ENCODE measurements around the gene UBE2Q1. TPM values are rescaled to one million over a fixed set of nuclear protein-coding genes. Genes with fewer than 3 reads are reported as not detected.

Gene UBE2Q1
- total and polyA plus RNA-seq, 3 donors from 2014 or later = 63.5 to 128 (median 65.2) TPM

DNA sequence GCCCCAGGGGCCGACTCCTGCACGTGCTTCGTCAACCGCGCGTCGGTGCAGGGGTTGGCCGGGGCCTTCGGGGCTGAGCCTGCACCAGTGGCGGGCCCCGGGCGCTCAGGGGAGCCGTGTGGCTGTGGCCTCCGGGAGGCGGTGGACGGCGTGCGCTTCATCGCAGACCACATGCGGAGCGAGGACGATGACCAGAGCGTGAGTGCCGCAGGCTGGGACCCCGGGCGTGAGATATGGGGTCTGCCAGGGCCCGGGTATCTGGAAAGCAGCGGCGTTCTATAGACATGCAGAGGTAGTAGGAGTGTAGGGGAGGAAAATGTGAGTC lies 13.5 kb upstream of the UBE2Q1 start:
- intact Hi-C loops (cut with DNase I; ENCODE audit: low total_unique reads) = no loop called here
- no peak overlapping the region for H3K27ac ChIP-seq
- 70 to 83% methylated on average over 9 to 29 of the region's 29 CpGs for WGBS, 2 donors
- H3K9me3 ChIP-seq = no peaks in the 10 kb centered on the region
- TF ChIP-seq POLR2A (IDR thresholded peaks at IDR 0.05) = no peak
- TF ChIP-seq, protein P1, sequence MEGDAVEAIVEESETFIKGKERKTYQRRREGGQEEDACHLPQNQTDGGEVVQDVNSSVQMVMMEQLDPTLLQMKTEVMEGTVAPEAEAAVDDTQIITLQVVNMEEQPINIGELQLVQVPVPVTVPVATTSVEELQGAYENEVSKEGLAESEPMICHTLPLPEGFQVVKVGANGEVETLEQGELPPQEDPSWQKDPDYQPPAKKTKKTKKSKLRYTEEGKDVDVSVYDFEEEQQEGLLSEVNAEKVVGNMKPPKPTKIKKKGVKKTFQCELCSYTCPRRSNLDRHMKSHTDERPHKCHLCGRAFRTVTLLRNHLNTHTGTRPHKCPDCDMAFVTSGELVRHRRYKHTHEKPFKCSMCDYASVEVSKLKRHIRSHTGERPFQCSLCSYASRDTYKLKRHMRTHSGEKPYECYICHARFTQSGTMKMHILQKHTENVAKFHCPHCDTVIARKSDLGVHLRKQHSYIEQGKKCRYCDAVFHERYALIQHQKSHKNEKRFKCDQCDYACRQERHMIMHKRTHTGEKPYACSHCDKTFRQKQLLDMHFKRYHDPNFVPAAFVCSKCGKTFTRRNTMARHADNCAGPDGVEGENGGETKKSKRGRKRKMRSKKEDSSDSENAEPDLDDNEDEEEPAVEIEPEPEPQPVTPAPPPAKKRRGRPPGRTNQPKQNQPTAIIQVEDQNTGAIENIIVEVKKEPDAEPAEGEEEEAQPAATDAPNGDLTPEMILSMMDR (IDR thresholded peaks at IDR 0.05) = no peak
- peak overlapping the region in 1 of 2 donors; percentile 17 for H3K4me3 ChIP-seq
- H3K36me3 ChIP-seq (ENCODE audit: low read depth, missing control alignments) = no peaks in the 10 kb centered on the region
- peaks cover 6% of the 10 kb centered on the region for H3K4me1 ChIP-seq
- no peaks in the 10 kb centered on the region for H3K27me3 ChIP-seq
- no peak for DNase-seq

DNA sequence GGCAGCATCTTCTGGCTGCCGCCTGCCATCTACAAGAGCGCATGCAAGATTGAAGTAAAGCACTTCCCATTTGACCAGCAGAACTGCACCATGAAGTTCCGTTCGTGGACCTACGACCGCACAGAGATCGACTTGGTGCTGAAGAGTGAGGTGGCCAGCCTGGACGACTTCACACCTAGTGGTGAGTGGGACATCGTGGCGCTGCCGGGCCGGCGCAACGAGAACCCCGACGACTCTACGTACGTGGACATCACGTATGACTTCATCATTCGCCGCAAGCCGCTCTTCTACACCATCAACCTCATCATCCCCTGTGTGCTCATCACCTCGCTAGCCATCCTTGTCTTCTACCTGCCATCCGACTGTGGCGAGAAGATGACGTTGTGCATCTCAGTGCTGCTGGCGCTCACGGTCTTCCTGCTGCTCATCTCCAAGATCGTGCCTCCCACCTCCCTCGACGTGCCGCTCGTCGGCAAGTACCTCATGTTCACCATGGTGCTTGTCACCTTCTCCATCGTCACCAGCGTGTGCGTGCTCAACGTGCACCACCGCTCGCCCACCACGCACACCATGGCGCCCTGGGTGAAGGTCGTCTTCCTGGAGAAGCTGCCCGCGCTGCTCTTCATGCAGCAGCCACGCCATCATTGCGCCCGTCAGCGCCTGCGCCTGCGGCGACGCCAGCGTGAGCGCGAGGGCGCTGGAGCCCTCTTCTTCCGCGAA lies 12.9 kb upstream of the UBE2Q1 start:
- DNase-seq = no peak
- 76 to 85% methylated on average over 45 to 59 of the region's 59 CpGs for WGBS, 2 donors
- no peak for TF ChIP-seq POLR2A (IDR thresholded peaks at IDR 0.05)
- TF ChIP-seq, protein P1 (IDR thresholded peaks at IDR 0.05) = no peak
- intact Hi-C loops (cut with DNase I; ENCODE audit: low total_unique reads) = no loop called here
- H3K27ac ChIP-seq = no peak overlapping the region
- H3K9me3 ChIP-seq = no peaks in the 10 kb centered on the region
- H3K4me1 ChIP-seq = peaks cover 6% of the 10 kb centered on the region
- H3K27me3 ChIP-seq = no peaks in the 10 kb centered on the region
- H3K4me3 ChIP-seq = peak overlapping the region in 1 of 2 donors; percentile 17
- no peaks in the 10 kb centered on the region for H3K36me3 ChIP-seq (ENCODE audit: low read depth, missing control alignments)

DNA sequence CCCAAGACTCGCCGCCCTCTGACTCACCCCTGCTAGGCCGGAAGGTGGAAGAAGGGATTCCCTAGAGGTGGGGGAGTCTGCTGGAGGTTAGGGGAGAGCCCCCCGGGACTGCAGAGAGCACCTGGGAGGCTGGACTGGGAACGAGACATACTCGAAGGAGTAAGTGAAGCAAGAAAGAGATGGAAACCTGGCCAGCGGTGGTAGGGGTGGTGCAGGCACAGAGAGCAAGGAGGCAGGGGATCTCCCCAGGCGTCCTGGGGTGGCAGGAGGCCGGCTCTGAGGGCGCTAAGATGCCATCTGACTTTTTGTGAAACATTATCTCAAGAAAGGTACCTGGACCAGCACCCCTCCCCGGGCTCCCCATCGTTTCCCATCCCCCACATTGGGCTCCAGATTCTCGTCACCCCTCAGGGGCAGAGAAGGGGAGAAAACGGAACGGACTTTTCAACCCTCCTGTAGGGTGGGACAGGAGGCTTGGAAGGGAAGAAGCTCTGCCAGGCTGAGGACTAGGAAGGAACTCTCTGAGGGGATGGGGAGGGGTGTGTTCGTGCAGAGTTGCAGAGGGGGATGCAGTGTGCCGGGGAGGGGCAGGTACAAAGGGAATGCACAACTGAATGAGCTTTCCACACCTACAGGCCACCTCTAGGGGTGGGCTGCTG lies 9.8 kb upstream of the UBE2Q1 start:
- Histone ChIP-seq H3K9me3 (no peaks in the 10 kb centered on the region), H3K27ac (no peak overlapping the region), H3K36me3 (ENCODE audit: low read depth, missing control alignments) (no peaks in the 10 kb centered on the region), H3K4me3 (peak overlapping the region in 1 of 2 donors; percentile 44), H3K4me1 (peaks cover 6% of the 10 kb centered on the region), H3K27me3 (no peaks in the 10 kb centered on the region)
- 23 to 30% methylated on average over 14 to 17 of the region's 17 CpGs for WGBS, 2 donors
- intact Hi-C loops (cut with DNase I; ENCODE audit: low total_unique reads) = loop anchor here (10.0 kb wide), 1 partner anchor 307 kb away; the partner anchor contains the start of gene KCNN3
- DNase-seq = no peak
- TF ChIP-seq, protein P1 (IDR thresholded peaks at IDR 0.05) = no peak
- no peak for TF ChIP-seq POLR2A (IDR thresholded peaks at IDR 0.05)

DNA sequence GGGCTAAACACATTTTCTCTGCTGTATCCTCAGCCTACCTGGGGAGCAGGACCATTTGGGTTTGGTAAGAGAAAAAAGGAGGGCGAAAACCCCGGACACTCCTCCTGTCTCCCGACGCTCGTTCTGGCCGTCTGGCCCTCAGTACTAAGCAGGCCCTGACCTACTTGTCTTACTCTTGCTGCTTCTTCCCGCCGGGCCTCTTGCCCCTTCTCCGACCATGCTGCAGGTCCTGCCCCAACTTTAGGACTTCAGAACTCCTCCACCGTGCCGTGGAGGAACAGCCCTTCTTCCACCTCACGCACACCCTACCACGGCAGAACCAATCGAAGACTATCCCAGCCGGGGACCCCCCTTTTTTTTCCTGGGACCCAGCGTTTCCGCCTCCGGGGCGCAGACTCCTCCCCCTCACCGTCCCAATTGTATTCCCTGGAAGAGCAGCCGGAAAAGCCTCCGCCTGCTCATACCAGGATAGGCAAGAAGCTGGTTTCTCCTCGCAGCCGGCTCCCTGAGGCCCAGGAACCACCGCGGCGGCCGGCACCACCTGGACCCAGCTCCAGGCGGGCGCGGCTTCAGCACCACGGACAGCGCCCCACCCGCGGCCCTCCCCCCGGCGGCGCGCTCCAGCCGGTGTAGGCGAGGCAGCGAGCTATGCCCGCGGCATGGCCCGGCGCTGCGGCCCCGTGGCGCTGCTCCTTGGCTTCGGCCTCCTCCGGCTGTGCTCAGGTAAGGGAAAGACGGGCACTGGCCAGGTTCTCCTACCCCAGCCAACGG lies 9.1 kb upstream of the UBE2Q1 start, which contains the start of gene CHRNB2:
CHRNB2 (plus strand) TSS at position 393 of the 771 bp plus-strand sequence; CDS start at position 660, 267 bp downstream.
- no peaks in the 10 kb centered on the region for H3K27me3 ChIP-seq
- H3K9me3 ChIP-seq = no peaks in the 10 kb centered on the region
- H3K4me3 ChIP-seq = peak within 1 kb of the TSS in 1 of 2 donors; percentile 44
- TF ChIP-seq POLR2A (IDR thresholded peaks at IDR 0.05) = no peak
- TF ChIP-seq, protein P1 (IDR thresholded peaks at IDR 0.05) = no peak
- peak; percentile 81 for DNase-seq
- H3K36me3 ChIP-seq (ENCODE audit: low read depth, missing control alignments) = no peaks in the 10 kb centered on the region
- intact Hi-C loops (cut with DNase I; ENCODE audit: low total_unique reads) = loop anchor here (10.0 kb wide), 1 partner anchor 307 kb away; the partner anchor contains the start of gene KCNN3
- WGBS, 2 donors = 2 to 6% methylated on average over 22 to 53 of the region's 53 CpGs
- H3K4me1 ChIP-seq = peaks cover 6% of the 10 kb centered on the region
- no peak within 1 kb of the TSS for H3K27ac ChIP-seq

Data from testis (tissue), 3 donors.